A673 (cell line): ENCODE data around the gene RNU4-1.

ENCODE experiments used
- CTCF ChIP-seq: fragments of 300-800, 200-600 bp; sonication (generic); conservative IDR thresholded peaks from 2 replicates; pipeline ENCODE4 v1.5.1; 2017; ENCODE audit warnings: low read depth, mild to moderate bottlenecking, antibody characterized with exemption, low read length, moderate library complexity, mixed read lengths
- EZH2 ChIP-seq: fragments of 200-600 bp; sonication (generic); IDR thresholded peaks from 2 replicates; pipeline ENCODE4 v1.6.1; 2017; ENCODE audit warnings: borderline replicate concordance, low read depth, mild to moderate bottlenecking, mixed read lengths, antibody characterized with exemption, low read length; ENCODE audit not compliant: poor library complexity, severe bottlenecking

GRCh38 chr12:120339256-120339655 lies 46.2 kb upstream of the RNU4-1 start:
- TF ChIP-seq CTCF (no peak), EZH2 (no peak)
